ENCODE data around the gene MYO15A. TPM values are rescaled to one million over a fixed set of nuclear protein-coding genes. Genes with fewer than 3 reads are reported as not detected.

Gene MYO15A
- total and polyA plus RNA-seq, 2 of the 4 experiments (the other 2 are of a cell fraction) = 0.18 to 1.1 TPM

DNA sequence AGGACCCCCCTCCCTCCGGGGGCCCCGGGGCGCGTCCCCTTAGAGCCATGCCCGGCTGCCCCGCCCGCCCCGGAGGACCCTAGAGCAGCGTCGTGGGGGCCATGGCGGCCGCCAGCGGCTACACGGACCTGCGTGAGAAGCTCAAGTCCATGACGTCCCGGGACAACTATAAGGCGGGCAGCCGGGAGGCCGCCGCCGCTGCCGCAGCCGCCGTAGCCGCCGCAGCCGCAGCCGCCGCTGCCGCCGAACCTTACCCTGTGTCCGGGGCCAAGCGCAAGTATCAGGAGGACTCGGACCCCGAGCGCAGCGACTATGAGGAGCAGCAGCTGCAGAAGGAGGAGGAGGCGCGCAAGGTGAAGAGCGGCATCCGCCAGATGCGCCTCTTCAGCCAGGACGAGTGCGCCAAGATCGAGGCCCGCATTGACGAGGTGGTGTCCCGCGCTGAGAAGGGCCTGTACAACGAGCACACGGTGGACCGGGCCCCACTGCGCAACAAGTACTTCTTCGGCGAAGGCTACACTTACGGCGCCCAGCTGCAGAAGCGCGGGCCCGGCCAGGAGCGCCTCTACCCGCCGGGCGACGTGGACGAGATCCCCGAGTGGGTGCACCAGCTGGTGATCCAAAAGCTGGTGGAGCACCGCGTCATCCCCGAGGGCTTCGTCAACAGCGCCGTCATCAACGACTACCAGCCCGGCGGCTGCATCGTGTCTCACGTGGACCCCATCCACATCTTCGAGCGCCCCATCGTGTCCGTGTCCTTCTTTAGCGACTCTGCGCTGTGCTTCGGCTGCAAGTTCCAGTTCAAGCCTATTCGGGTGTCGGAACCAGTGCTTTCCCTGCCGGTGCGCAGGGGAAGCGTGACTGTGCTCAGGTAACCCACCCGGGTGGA is 75.8 kb downstream of the MYO15A start:
- H3K79me1 ChIP-seq (ENCODE audit: low read depth in 1 of 2, low read length in 2 of 2) = peaks cover 7 to 53% of the 10 kb centered on the region in 2 experiments; a peak in 3 of 4 replicates
- peak overlapping the region; percentile 92 for H3K9ac ChIP-seq (ENCODE audit: low read depth, low read length)
- TF ChIP-seq BHLHE40 (IDR thresholded peaks at IDR 0.05; ENCODE audit: low read depth, low read length) = peak; percentile 20; the same call in 1 of the 2 replicates
- no peak for TF ChIP-seq MAZ (IDR thresholded peaks at IDR 0.05; ENCODE audit: borderline replicate concordance, low read depth, low read length)
- no peak for TF ChIP-seq RAD21 (IDR thresholded peaks at IDR 0.05; ENCODE audit: low read length)
- no peak for TF ChIP-seq FOS (IDR thresholded peaks at IDR 0.05; ENCODE audit: low read depth, low read length)
- no peak for TF ChIP-seq CTCF (conservative IDR thresholded peaks at IDR 0.05; ENCODE audit: low read depth, low read length)
- TF ChIP-seq CHD1 (IDR thresholded peaks at IDR 0.05; ENCODE audit: low read depth, low read length) = peak; percentile 92; the same call in 1 of the 2 replicates
- TF ChIP-seq MXI1 (IDR thresholded peaks at IDR 0.05; ENCODE audit: borderline replicate concordance, low read depth, low read length) = peak; percentile 70; the same call in 1 of the 2 replicates
- no peak; the same call in 1 of the 2 replicates for TF ChIP-seq USF2 (IDR thresholded peaks at IDR 0.05; ENCODE audit: low read depth, low read length)
- TF ChIP-seq RFX5 (IDR thresholded peaks at IDR 0.05; ENCODE audit: low read depth, low read length) = no peak
- no peak for TF ChIP-seq NFE2L2 (IDR thresholded peaks at IDR 0.05; ENCODE audit: low read depth, low read length)
- no peak for TF ChIP-seq CEBPB (IDR thresholded peaks at IDR 0.05; ENCODE audit: low read depth, low read length)
- no peak for TF ChIP-seq RCOR1 (IDR thresholded peaks at IDR 0.05; ENCODE audit: insufficient replicate concordance, low read length)
- peak; percentile 54 for TF ChIP-seq POLR2A (IDR thresholded peaks at IDR 0.05; ENCODE audit: low read depth, low read length)
- TF ChIP-seq SMC3 (IDR thresholded peaks at IDR 0.05; ENCODE audit: low read depth, low read length) = no peak
- no peak for TF ChIP-seq MAFK (IDR thresholded peaks at IDR 0.05; ENCODE audit: low read depth, low read length)
- H4K5ac ChIP-seq (ENCODE audit: low read depth, low read length) = peak overlapping the region; percentile 19; the same call in 1 of the 2 replicates
- peaks cover 32% of the 10 kb centered on the region for H3K9me1 ChIP-seq (ENCODE audit: insufficient read depth, low read length)
- H2AFZ ChIP-seq (replicated peaks; ENCODE audit: low read length, poor library complexity) = peak overlapping the region; percentile 97
- intact Hi-C loops (cut with micrococcal nuclease) = loop anchor here (5.0 kb wide), 1 partner anchor 87 kb away; no protein-coding TSS in a partner anchor
- 1% methylated on average over 80 of the region's 92 CpGs; no CpG with 5 or more reads in 1 of the 2 experiments for WGBS, 2 experiments (ENCODE audit: extremely low coverage in 2 of 2, insufficient read length in 1 of 2)
- peak overlapping the region; percentile 79 for H3K23ac ChIP-seq (ENCODE audit: low read depth, low read length)
- H4K91ac ChIP-seq (ENCODE audit: insufficient read depth, low read depth, low read length) = peak overlapping the region; percentile 5; the same call in 1 of the 2 replicates
- peak overlapping the region; percentile 94 for H2AK9ac ChIP-seq (replicated peaks; ENCODE audit: low read depth, low read length, poor library complexity)
- TSS peak; percentile 81 for BruUV-seq (replicated peaks)
- H4K8ac ChIP-seq (ENCODE audit: low read depth in 2 of 2, low read length in 2 of 2) = peak overlapping the region in 1 of 2 experiments; percentile 79; a peak in 2 of 4 replicates
- peak overlapping the region; percentile 59 for H2AK5ac ChIP-seq (ENCODE audit: low read depth, low read length)
- ATAC-seq (ENCODE audit: low read depth) = peak; percentile 4
- H3K4me2 ChIP-seq (ENCODE audit: low read depth, low read length) = peak overlapping the region; percentile 89
- ChIA-PET CTCF (interaction anchor here (1.8 kb wide), 1 partner anchor 8 kb away, joined by 4 read pairs; no protein-coding TSS in a partner anchor), POLR2A (ENCODE audit: unreplicated experiment) (interaction anchor here (0.6 to 1.1 kb wide), 2 partner anchors 21 to 40 kb away, joined by 3 to 12 read pairs; no protein-coding TSS in a partner anchor)
- peak; percentile 55 for DNase-seq
- dilution Hi-C loops (cut with HindIII; ENCODE audit: low sequenced_read_pairs, unreplicated experiment) = no loop called here
- H3K14ac ChIP-seq (replicated peaks; ENCODE audit: low read depth, low read length) = peak overlapping the region; percentile 78
- H3K56ac ChIP-seq (ENCODE audit: extremely low read depth, insufficient read depth, low read length) = peak overlapping the region; percentile 14; the same call in 1 of the 2 replicates
- no peak overlapping the region for H2BK20ac ChIP-seq (ENCODE audit: low read depth, low read length)
- in situ Hi-C loops (cut with MboI; ENCODE audit: low sequenced_read_pairs) = no loop called here
- peaks cover 27% of the 10 kb centered on the region for H3K4me1 ChIP-seq (ENCODE audit: control insufficient read depth, insufficient read depth, low read length)
- H3K18ac ChIP-seq (ENCODE audit: low read depth, low read length) = no peak overlapping the region; the same call in 1 of the 2 replicates
- H2BK5ac ChIP-seq (ENCODE audit: low read depth, low read length, poor library complexity, severe bottlenecking) = peak overlapping the region; percentile 65
- H2BK120ac ChIP-seq (ENCODE audit: low read depth, low read length) = no peak overlapping the region
- H3K27ac ChIP-seq (ENCODE audit: insufficient read depth, low read length) = peak overlapping the region; percentile 75
- peaks cover 51% of the 10 kb centered on the region for H4K20me1 ChIP-seq (ENCODE audit: insufficient read depth, low read length)
- no peaks in the 10 kb centered on the region for H3K9me3 ChIP-seq (ENCODE audit: control insufficient read depth, insufficient read depth, low read length)
- no peaks in the 10 kb centered on the region for H3K27me3 ChIP-seq (ENCODE audit: control insufficient read depth, insufficient read depth, low read length)
- peak overlapping the region; percentile 51 for H3K4me3 ChIP-seq (ENCODE audit: insufficient read depth, low read depth, low read length)
- no peak overlapping the region for H2BK15ac ChIP-seq (ENCODE audit: low read depth, low read length)
- H3K4ac ChIP-seq (ENCODE audit: low read depth, low read length) = peak overlapping the region; percentile 70
- H3K36me3 ChIP-seq (ENCODE audit: control insufficient read depth, insufficient read depth, low read length) = peaks cover 17% of the 10 kb centered on the region
